NCI-H128 (cell line): ENCODE results near the gene MYO7B.

Experiments used
- DNase-seq: peaks from one replicate; lab custom pipeline; 2025; ENCODE audit not compliant: unreplicated experiment; lab: John Stamatoyannopoulos, UW

MYO7B gene

DNA sequence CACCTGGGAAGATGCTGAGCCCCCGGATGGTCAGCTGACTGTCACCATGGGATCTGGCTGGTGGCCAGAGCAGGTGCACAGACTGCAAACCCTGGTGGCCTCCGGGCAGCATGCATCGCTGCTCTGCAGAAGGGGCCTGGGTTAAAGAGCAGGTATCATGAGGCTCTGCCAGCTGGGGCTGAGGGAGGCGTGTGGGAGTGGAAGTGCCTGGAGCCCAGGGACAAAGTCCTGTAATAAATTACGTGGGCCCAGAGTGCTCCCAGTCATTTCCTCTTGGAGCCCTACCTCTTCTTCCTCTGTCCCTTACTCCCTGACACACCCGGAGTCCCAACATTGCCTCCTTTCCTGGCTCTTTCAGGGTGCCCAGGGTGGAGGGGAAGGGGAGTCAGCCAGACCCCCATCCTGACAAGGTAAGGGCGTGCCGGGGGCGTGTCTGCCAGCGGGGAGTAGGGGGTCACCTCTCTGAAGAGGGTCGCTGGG lies at the start of gene MYO7B:
MYO7B (plus strand) TSS at position 262 of the 480 bp plus-strand sequence. CDS start 24,040 bp downstream, outside the sequence.
- no peak for DNase-seq

DNA sequence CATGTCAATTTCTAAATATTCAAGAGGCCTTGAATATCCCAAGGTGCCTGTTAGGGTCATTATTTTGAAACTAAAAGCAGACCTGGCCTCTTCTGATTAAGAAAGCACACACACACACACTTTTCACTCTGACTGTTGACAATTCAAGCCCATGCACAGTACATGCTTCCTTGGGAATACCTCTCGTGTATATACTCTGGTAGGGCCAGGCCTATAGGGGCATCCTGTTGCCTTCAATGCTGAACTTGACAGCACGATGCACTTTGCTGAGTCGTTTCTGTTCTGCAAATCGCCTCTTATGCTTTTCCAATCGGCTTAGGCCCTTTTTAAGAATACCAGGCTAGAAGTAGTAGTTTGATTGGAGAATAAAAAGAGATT lies 49.8 kb upstream of the MYO7B start:
- DNase-seq = no peak

DNA sequence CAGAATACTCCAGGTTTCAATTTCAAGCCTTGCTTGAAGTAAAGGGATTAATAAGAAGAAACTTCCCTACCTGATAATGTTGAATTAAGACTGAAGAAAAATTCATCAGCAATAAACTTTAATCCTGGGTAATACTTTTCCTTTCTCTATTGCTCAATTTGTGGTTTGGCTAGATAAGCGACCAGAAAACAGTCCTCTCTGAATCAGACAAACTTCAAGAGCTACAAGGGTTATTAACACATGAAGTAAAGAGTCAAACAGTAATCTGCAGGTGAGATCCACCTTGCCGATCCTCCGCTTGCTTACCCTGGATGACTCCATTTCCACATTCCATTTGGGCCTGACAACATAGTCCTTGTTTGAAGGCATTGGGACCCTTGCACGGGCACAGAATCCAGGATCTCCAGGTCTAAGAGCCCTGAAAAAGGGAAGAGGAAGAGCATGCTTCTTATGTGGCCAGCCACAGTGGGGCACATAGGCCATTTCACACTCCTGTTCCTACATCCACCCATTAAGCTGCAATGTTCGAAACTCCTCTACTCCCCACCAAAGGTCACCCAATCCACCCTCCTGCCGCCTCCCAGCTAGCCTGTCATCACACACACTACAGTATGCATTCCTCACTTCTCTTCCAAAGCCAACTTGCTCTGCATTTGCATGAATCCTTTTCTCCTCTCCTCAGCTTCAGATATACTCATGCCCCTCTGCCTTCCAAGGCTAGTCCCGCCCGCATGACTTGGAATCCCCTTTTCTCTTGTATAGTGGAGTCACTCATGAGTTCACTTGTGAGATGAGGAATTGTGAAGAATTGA lies 49.0 kb upstream of the MYO7B start:
- DNase-seq = no peak

DNA sequence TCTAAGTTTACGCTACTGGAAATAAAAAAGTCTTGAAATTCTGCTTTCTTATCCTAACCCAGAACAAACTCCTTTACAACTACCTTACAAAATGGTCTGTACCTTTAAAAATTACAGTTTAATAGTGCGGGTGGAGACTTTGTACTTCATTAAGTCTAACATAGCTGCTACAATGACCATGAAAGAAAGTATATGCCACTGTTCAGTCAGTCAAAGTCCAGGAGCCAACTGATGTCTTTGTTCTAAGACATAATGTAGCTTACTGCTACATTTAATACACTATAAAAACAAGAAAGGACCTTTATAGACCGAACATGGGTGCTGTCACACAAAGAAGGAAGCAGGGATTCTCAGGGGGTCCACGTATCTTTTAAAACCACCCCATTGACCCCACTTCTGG lies 45.2 kb upstream of the MYO7B start:
- no peak for DNase-seq

DNA sequence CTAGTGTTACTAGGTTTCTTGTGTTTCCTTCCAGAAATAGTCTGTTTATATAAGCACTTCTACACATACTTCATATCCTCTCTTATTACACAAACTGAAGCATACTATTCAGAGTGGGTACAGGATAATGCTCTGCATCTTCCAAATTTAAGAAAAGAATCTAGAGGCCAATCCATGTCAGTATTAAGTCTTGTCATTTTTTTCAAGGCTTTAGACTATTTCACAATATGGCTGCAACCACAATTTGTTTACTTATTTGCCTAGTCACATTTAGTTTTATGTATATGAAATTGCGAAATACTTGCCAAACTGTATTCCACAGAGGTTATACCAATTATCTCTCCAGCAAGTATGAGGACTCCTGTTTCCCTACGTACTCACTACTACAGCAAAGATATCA lies 37.1 kb upstream of the MYO7B start:
- no peak for DNase-seq

DNA sequence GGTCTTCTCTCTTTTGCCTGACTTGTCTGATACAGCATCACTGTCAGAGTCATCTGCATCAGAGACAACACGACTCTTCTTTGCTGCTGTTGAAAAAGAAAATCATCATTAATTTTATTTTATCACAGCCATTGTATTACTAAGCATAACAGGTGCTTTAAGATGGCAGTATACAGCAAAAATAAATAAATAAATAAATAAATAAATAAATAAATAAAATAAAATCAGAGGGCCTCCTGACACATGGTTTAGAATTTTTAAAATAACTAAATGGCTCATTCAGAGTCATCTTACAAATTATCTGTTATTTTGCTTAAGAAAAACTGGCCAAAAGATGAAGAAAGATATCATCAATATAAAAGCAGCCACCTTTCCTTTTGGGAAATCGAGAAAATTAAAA lies 32.0 kb upstream of the MYO7B start:
- no peak for DNase-seq

DNA sequence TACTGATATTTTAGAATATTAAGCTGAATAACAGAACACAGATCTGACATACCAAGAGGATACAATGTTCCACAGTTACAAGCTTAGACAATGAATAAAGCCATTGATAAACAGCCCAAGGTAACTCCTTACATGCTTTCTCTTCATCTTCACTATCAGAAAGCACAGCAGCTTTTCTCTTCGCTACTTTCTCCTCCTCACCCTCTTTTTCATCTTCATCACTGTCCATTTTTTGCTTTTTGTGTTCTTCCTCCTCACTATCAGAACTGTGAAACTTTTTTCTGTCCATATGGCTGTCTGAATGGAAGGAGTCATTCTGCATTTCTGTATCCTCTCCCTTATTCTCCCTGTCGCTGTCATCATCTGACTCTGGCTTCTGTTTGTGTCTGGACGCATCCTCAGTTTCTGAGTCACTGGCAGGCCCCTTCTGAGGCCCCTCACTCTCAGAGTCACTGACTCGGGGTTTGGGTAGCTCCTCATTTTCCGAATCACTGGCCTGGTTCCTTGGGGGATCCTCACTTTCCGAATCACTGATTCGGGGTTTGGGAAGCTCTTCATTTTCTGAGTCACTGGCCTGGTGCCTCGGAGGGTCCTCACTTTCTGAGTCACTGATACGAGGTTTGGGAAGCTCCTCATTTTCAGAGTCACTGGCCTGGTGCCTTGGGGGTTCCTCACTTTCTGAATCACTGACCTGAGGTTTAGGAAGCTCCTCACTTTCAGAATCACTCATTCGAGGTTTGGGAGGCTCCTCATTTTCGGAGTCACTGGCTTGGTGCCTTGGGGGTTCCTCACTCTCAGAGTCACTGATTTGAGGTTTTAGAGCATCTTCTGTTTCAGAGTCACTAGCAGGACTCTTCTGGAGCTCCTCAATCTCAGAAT lies 30.7 kb upstream of the MYO7B start:
- DNase-seq = no peak

DNA sequence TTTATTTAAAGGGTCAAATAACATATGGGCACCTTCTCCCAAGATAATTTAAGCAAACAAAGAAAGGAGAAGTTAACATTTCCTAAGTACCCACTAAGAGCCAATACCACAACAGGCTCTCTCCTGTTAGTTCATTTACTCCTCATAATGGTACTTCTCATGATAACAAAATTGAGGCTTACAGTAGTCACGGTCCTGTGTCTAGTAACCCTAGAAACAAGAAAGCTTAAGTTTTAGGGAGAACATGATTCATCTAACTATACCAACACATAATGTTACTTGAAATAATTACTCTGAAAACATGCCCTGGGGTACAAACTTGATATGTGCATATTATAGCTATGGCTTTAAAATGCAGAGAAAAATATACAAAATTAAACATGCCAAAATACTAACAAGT lies 29.0 kb upstream of the MYO7B start:
- no peak for DNase-seq

DNA sequence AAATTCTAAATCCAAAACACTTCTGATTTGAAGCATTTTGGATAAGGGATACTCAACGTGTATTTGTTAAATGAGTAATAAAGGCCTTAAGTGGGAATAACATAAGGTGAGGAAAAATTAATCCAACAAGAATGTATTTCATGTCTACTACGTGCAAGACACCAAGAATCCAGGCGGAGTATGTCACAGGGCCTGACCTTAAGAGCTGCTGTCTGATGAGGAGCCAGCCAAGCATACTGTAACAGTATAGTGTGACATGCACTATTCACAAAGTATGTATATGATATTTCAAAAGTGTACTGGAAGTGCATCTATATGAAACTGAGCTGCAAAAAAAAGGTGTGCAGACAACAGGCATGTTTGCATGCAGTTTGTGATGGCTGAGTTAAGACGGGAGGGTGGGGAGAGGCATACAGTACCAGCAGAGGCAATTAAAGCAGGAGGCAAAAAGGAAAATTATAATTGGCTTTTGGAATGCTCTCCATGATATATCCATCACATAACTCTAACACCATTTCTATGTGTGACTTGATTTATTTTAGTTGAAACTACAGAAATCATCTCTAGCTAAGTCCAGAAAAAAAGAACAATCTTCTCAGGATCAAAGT lies 27.4 kb upstream of the MYO7B start:
- DNase-seq = no peak

DNA sequence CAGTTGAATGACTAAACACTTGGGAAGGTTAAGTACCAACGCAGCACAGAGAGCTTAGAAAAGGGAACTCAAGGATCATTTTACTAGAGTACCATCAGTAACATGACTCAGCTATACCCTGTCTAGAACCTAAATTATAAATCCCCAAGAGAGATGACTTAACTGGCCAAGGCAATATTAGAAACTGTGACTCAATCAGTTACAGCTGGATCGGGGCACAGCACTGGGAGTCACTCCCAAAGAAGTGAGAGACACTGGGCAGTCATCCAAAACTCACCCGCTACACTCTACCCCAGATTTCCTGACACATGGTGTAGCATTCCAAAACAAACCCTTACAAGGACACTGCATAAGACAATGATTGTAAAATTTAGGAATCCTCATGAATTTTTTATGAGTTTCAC lies 26.9 kb upstream of the MYO7B start:
- no peak for DNase-seq

DNA sequence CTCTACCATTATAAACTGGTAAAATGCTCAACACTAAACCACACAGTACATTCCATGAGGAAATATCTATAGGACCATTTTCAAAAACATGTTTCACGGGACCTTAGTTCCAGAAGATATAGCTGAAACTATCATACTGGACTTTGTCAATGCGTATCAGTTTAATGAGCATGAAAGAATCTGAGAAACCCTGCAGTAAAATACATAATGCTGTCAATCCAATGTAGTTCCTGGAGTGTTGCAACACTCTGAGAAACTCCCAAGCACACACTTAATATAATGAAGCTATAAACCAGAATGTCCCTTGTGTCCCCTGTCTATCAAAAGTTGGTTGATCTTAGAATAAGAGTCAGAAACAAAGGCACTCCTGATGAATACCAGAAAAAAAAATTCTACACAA lies 25.4 kb upstream of the MYO7B start:
- no peak for DNase-seq

DNA sequence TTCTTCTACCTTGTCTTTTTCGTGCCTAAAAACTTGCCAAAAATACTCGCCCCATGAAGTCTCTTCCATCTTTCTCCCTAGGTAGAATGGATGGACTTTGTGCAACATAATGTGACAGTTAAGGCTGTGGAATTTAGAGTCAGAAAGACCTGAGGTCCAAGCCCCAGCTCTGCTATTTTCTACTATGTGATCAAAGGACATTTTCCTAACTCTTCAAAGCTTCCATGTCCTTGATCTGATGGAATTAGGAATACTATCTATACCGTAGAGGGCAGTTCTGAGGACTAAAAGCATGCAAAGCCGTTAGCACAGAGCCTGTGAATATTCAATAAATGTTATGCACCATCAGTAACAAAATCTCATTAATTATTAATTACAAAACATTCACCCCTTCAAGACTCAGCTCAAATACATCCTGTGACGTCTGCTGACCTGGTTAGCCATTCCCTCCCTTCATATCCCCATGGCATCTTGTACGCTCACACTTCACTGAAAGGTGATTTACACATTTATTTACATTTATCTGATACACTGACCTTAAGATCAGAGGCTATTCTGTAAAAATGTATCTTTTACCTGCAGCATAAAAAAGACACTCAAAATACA lies 24.3 kb upstream of the MYO7B start:
- no peak for DNase-seq

DNA sequence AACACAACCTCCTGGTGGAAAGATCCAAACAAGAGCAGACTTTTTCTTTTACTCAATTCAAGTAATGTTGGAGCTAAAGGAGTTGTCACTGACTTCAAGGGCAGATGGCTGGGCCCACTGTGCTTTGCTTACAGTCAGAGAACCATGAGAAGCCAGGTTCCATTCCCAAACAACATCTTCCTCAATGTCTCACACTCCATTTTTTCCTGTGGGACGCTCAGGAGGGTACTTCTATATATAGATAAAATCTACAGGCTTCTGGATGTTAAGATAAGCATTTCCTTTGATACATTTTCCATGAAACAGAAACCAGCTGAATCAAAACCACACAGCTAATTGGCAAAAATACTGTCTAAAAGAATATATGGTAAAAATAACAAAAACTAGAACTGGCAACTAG lies 23.6 kb upstream of the MYO7B start:
- DNase-seq = no peak

DNA sequence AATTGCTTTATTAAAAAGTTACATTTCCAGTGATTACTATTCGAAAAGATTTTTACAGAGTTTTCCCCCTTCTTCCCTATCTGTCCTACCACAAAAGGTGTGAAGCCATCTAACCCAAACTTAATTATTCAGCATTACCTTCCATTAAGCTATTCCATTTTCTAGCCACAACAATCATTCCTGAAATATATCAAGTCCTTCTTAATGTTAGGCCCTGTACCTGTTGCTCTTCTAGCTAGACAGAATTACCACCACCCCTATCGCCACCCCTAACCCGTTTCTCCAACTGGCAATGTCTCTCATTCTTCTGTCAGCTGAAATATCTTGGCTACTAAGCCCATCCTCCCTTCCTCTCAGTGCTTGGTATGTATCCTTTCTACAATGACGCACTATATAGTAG lies 23.1 kb upstream of the MYO7B start:
- no peak for DNase-seq

DNA sequence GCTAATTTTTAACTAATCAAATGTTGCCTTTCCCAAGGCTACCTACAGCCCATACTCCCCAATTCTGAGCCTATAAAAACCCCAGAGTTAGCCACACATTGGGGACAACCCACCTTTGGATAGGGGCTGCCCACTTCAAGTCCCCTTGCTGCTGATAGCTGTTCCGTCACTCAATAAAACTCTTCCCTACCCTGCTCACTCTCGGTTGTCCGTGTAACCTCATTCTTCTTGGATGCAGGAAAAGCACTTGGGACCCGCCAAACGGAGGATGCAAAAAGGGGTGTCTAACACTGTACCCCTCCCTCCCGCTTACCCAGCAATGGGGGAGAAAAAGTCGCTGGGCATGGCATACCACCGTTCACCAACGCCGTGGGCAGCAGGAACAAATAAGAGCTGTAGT lies 21.4 kb upstream of the MYO7B start:
- DNase-seq = no peak

DNA sequence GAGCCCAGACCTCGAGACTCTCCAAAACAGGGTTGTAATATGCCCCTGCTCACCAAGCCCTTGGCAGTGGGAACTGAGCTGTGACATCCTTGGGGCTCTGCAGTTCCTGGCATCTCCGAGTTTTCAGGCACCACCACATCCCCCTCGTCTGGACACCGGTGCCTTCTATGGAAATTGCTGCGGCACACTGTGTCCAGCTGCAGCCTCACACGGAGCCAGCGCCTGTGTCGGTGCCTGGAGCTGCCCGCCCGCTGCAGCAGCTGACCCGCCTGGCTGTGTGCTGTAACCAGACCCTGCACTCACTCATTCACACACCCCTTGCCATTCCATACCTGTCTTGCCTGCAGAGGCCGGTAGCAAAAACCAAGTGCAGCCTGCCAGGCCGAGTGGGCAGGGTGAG lies 21.0 kb upstream of the MYO7B start:
- no peak for DNase-seq

DNA sequence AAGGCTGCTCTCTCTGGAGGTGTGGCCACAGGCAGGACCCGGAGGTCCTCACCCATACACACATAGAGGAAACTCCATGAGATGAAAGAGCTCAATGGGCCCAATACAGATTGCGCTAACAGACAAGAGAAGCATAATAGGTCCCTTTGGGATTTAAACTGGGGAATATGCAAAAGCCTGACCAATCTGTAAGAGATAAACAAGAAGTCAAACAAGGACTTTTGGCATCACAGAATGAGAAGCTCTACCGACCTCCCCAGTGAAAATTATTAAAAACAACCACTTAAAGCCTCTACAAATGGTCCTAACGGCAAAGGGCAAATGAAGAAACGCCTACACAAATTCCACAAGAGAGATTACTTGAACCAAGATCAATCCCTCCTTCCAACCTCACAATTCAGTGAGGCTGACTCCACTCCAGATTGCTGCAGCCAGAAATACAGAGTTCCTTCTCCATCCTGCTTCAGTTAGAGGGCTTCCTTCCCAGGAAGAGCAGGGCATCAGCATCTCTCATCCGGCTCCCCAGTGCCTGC lies 20.0 kb upstream of the MYO7B start:
- no peak for DNase-seq

DNA sequence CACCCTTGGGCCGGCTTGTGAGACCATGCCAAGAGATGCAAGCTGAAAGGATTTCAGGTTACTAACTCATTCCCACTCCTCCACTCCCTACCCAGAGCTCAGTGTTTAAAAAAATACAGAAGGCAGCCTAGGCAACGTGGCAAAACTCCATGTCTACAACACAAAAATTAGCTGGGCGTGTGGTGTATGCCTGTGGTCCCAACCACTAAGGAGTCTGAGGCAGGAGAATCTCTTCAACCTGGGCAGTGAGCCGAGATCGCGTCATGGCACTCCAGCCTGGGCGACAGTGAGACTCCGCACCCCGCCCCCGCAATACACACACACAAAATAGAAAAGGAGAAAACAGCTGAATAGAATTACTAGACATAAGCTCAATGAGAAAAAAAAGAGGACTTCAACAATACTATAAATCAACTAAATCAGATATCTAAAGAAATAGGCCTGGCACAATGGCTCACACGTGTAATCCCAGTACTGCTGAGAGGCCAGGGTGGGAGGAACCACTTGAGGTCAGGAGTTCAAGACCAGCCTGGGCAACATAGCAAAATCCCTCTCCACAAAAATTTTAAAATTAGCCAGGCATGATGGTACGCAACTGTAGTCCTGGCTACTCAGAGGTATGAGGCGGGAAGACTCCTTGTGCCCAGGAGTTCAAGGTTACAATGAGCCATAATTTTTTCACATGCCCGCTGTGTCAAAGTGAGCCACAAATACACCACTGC lies 19.3 kb upstream of the MYO7B start:
- DNase-seq = no peak

DNA sequence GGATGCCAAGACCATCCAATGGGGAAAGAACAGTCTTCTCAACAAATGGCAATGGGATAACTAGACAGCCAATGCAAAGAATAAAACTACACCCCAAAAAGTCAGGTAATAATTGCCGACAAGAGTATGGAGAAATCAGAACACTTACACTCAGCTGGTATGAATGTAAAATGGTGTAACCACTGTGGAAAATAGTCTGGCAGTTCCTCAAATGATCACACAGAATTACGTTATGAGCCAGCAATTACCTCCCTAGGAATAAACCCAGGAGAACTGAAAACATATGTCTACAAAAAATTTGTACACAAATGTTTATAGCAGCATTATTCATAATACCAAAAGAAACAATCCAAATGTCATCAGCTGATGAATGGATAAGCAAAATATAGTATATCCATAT lies 18.0 kb upstream of the MYO7B start:
- DNase-seq = no peak

DNA sequence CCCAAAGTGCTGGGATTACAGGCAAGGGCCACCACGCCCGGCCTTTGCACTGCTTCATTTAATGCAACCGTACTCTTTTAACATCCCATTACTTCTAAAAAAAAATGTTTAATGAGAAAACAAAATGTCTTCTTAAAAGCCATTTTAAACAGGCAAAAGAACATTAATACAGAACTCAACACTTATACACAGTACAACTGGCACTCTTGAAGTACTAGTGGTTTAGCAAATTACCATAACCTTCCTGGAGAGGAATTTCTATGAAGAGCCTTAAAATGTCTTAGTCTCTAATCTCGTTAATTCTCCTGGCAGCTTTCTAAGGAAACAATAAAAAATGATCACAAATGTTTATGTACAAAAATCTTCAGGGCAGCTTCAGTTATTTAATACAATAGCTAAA lies 15.1 kb upstream of the MYO7B start:
- no peak for DNase-seq
